ENCODE measurements around the gene EDN2. TPM values are rescaled to one million over a fixed set of nuclear protein-coding genes. Genes with fewer than 3 reads are reported as not detected.

EDN2 gene
- total RNA-seq, 4 donors from 2014 or later: 2.3 to 10.2 (median 8.3) TPM

- H3K4me1 ChIP-seq: peaks cover 3% of the 10 kb centered on the region
- no peaks in the 10 kb centered on the region for H3K27me3 ChIP-seq
- WGBS: 86% methylated on average over 6 of the region's 12 CpGs
- no peak overlapping the region for H3K4me3 ChIP-seq
- H3K36me3 ChIP-seq: peaks cover 5% of the 10 kb centered on the region
- no peak overlapping the region for H3K27ac ChIP-seq
- TF ChIP-seq POLR2AphosphoS5 (IDR thresholded peaks at IDR 0.05) (no peak), POLR2A (IDR thresholded peaks at IDR 0.05) (no peak), EP300 (IDR thresholded peaks at IDR 0.05) (no peak), CTCF (IDR thresholded peaks at IDR 0.05) (no peak)
- H3K9me3 ChIP-seq: no peaks in the 10 kb centered on the region
- DNase-seq (ENCODE audit: low spot score in 2 of 2): no peak
Observed at GRCh38 chr1:41521766-41522165, 37.3 kb upstream of the EDN2 start.

GRCh38 chr1:41520951-41521752 lies 36.7 kb upstream of the EDN2 start:
- H3K27ac ChIP-seq: no peak overlapping the region
- TF ChIP-seq POLR2A (IDR thresholded peaks at IDR 0.05) (no peak), CTCF (IDR thresholded peaks at IDR 0.05) (no peak), EP300 (IDR thresholded peaks at IDR 0.05) (no peak), POLR2AphosphoS5 (IDR thresholded peaks at IDR 0.05) (no peak)
- H3K4me3 ChIP-seq: no peak overlapping the region
- H3K9me3 ChIP-seq: no peaks in the 10 kb centered on the region
- H3K36me3 ChIP-seq: peaks cover 5% of the 10 kb centered on the region
- no peaks in the 10 kb centered on the region for H3K27me3 ChIP-seq
- 85% methylated on average over 12 of the region's 15 CpGs for WGBS
- H3K4me1 ChIP-seq: peaks cover 9% of the 10 kb centered on the region
- DNase-seq (ENCODE audit: low spot score in 2 of 2): no peak

- H3K4me1 ChIP-seq: peaks cover 21% of the 10 kb centered on the region
- 91% methylated on average over 5 of the region's 5 CpGs for WGBS
Observed at GRCh38 chr1:41519667-41520066, 35.2 kb upstream of the EDN2 start.

DNA sequence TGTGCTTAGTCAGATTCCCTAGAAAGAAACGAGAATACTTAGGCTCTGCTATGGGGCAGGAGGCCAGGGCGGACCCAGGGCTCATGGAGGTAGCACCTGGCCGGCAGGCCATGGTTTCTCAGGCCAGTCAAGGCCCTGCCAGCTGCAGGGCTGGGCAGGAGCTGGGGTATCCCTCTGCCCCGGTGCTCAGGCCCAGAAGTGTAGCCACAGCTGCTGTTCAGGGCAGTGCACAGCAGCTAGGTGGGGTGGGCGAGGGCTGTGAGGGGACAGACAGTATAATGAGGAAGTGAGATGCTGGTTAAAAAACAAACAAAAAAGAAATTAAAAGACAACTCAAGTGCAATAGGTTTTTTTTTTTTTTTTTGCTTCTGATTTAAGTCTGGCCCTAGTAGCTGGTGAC lies 34.0 kb upstream of the EDN2 start:
- WGBS: 83% methylated on average over 5 of the region's 5 CpGs
- Histone ChIP-seq H3K36me3 (peaks cover 1% of the 10 kb centered on the region), H3K9me3 (no peaks in the 10 kb centered on the region), H3K4me3 (no peak overlapping the region), H3K4me1 (peaks cover 21% of the 10 kb centered on the region), H3K27me3 (no peaks in the 10 kb centered on the region), H3K27ac (no peak overlapping the region)
- DNase-seq (ENCODE audit: low spot score in 2 of 2): no peak
- TF ChIP-seq POLR2AphosphoS5 (IDR thresholded peaks at IDR 0.05) (no peak), CTCF (IDR thresholded peaks at IDR 0.05) (no peak), EP300 (IDR thresholded peaks at IDR 0.05) (no peak), POLR2A (IDR thresholded peaks at IDR 0.05) (no peak)

More at GRCh38 chr1:41519667-41520066, 35.2 kb upstream of the EDN2 start:
- TF ChIP-seq POLR2AphosphoS5 (IDR thresholded peaks at IDR 0.05): no peak
- no peak for TF ChIP-seq POLR2A (IDR thresholded peaks at IDR 0.05)
- no peak for TF ChIP-seq CTCF (IDR thresholded peaks at IDR 0.05)
- no peak for TF ChIP-seq EP300 (IDR thresholded peaks at IDR 0.05)
- H3K4me3 ChIP-seq: no peak overlapping the region
- peaks cover 5% of the 10 kb centered on the region for H3K36me3 ChIP-seq
- no peak for DNase-seq (ENCODE audit: low spot score in 2 of 2)
- H3K27me3 ChIP-seq: no peaks in the 10 kb centered on the region
- H3K9me3 ChIP-seq: no peaks in the 10 kb centered on the region
- no peak overlapping the region for H3K27ac ChIP-seq

DNA sequence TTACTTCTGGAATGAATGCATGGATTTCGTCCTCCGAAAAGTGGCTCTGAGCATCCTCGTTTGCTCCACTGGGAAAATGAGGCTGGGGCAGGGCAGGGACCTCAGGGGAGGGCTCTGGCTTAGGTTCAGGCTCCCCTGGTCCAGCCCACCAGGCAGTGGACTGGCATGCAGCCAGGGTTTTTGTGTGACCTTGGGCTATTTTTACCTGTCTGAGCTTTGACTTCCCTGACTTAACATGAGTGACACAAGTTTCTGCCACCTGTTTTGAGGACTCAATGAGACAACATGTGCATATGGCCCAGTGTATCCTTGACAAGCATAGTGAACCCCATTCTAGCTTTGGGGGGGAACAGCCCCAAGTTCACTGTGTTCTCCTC lies 32.6 kb upstream of the EDN2 start:
- Histone ChIP-seq H3K27ac (no peak overlapping the region), H3K27me3 (no peaks in the 10 kb centered on the region), H3K9me3 (no peaks in the 10 kb centered on the region), H3K36me3 (peaks cover 4% of the 10 kb centered on the region), H3K4me3 (no peak overlapping the region), H3K4me1 (peaks cover 21% of the 10 kb centered on the region)
- WGBS: 51% methylated on average over 3 of the region's 3 CpGs
- no peak for DNase-seq (ENCODE audit: low spot score in 2 of 2)
- TF ChIP-seq POLR2A (IDR thresholded peaks at IDR 0.05) (no peak), CTCF (IDR thresholded peaks at IDR 0.05) (no peak), EP300 (IDR thresholded peaks at IDR 0.05) (no peak), POLR2AphosphoS5 (IDR thresholded peaks at IDR 0.05) (no peak)

Data from suprapubic skin (tissue), 4 donors.